Tibial nerve (tissue), 3 donors: ENCODE data around the gene LSM12.

Source experiments
- EP300 ChIP-seq, 2 donors: sonication (generic); formaldehyde crosslinking; IDR thresholded peaks; one replicate each; pipeline ENCODE4 v1.6.1; 2017; ENCODE audit warnings: antibody characterized with exemption in 2 of 2, mild to moderate bottlenecking in 1 of 2
- POLR2A ChIP-seq, 2 donors: fragments of 450-650 bp; IDR thresholded peaks; one replicate each; pipeline ENCODE4 v1.6.1; 2017; ENCODE audit warnings: antibody characterized with exemption in 2 of 2, mild to moderate bottlenecking in 2 of 2, moderate library complexity in 2 of 2

DNA sequence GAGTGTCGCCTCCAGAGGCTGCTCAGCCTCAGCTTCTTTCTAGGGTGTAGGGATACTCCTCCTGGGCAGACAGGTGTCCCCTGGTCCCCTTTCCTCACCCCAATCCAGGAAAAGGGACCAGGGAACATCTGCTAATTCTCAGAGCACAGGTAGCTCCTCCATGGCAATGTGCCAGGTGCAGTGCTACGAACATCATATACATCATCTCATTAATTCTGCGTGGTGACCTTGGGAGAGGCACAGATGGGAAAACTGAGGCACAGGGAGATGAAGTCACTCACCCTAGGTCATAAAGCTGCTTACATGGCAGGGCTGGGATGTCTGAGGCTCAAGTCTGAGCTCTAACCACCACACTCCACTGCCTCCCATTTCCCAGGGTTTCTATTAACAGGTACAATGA is 45.3 kb upstream of the LSM12 start:
- TF ChIP-seq POLR2A (IDR thresholded peaks at IDR 0.05): no peak
- TF ChIP-seq EP300 (IDR thresholded peaks at IDR 0.05): no peak
